CD4-positive, alpha-beta T cell (primary cell): Measurements from ENCODE around the gene ROBO2. TPM values are rescaled to one million over a fixed set of nuclear protein-coding genes. Genes with fewer than 3 reads are reported as not detected.

Source experiments
- ATAC-seq: fragments of 200-7000 bp; cut with Tn5 transposase; one replicate; pipeline ENCODE4 v1.10.0; 2022; ENCODE audit warnings: mild to moderate bottlenecking; ENCODE audit not compliant: poor library complexity
- CTCF ChIA-PET: fragments of 350-600 bp; sonication (Branson Sonifier 250); formaldehyde crosslinking; loops from one replicate; lab custom pipeline; 2021; ENCODE audit warnings: antibody characterized with exemption, inconsistent platforms; lab: Charles Lee
- POLR2A ChIA-PET: fragments of 350-600 bp; sonication (Branson Sonifier 250); formaldehyde crosslinking; loops from one replicate; lab custom pipeline; 2021; ENCODE audit warnings: antibody characterized with exemption, inconsistent platforms; lab: Charles Lee
- DNase-seq, 14 experiments: peaks; one replicate each; pipeline ENCODE4 v3.0.0-alpha.2; 2013 to 2020; ENCODE audit warnings: mixed read lengths in 2 of 14
- H3K27ac ChIP-seq, 2 donors: one replicate each; pipeline versions ENCODE4 v1.5.1 to v1.7.0; 2013; ENCODE audit warnings: low read length in 2 of 2, low read depth in 1 of 2, mild to moderate bottlenecking in 1 of 2
- H3K27me3 ChIP-seq, 2 experiments: 1 replicate in 1 of 2; 2 replicates in 1 of 2; pipeline versions ENCODE4 v1.6.1 to v1.7.0; 2013; ENCODE audit warnings: low read length in 2 of 2, control low read depth in 1 of 2, mild to moderate bottlenecking in 1 of 2, moderate library complexity in 1 of 2; ENCODE audit not compliant: insufficient read depth in 2 of 2, control insufficient read depth in 1 of 2
- H3K36me3 ChIP-seq: one replicate; pipeline ENCODE4 v1.6.1; 2013; ENCODE audit warnings: low read length, control low read depth; ENCODE audit not compliant: insufficient read depth
- H3K4me1 ChIP-seq: one replicate; pipeline ENCODE4 v1.6.1; 2013; ENCODE audit warnings: low read length, control low read depth; ENCODE audit not compliant: insufficient read depth
- H3K4me3 ChIP-seq: one replicate; pipeline ENCODE4 v1.5.1; 2013; ENCODE audit warnings: mild to moderate bottlenecking, low read length, moderate library complexity
- H3K9me3 ChIP-seq, 2 experiments: 1 replicate in 1 of 2; 2 replicates in 1 of 2; pipeline versions ENCODE4 v1.6.1 to v1.7.0; 2013; ENCODE audit warnings: low read length in 2 of 2, mild to moderate bottlenecking in 2 of 2, control low read depth in 1 of 2, moderate library complexity in 1 of 2; ENCODE audit not compliant: control insufficient read depth in 1 of 2, insufficient read depth in 1 of 2
- H3K27ac Mint-ChIP-seq: one replicate; pipeline ENCODE4 v1.8.0; 2020; ENCODE audit warnings: mixed read lengths
- H3K27me3 Mint-ChIP-seq: one replicate; pipeline ENCODE4 v1.8.0; 2021; ENCODE audit warnings: mixed read lengths
- H3K36me3 Mint-ChIP-seq: one replicate; pipeline ENCODE4 v1.8.0; 2021; ENCODE audit warnings: low read depth, mixed read lengths
- H3K4me1 Mint-ChIP-seq: one replicate; pipeline ENCODE4 v1.8.0; 2021; ENCODE audit warnings: low read depth, mixed read lengths
- H3K4me3 Mint-ChIP-seq: one replicate; pipeline ENCODE4 v1.8.0; 2020; ENCODE audit warnings: mild to moderate bottlenecking, mixed read lengths
- H3K9me3 Mint-ChIP-seq: one replicate; pipeline ENCODE4 v1.8.0; 2020; ENCODE audit warnings: mixed read lengths
- intact Hi-C, 2 experiments: fragments of 100-400 bp; cut with DNase I in 1 of 2; cut with micrococcal nuclease in 1 of 2; formaldehyde crosslinking; loops; one replicate each; pipeline versions ENCODE4 v1.15.1 to v1.9.0; 2023 to 2025; cut with DNase I, micrococcal nuclease
- total RNA-seq, 174 experiments: library from RNA in 2 of 174; stranded (reverse) in 2 of 174; gene quantifications; one replicate each; pipeline ENCODE4 v1.2.3 and lab custom pipeline; 2021 to 2026
- TF ChIP-seq, protein P1 (sequence below): fragments of 200-600 bp; IDR thresholded peaks from one replicate; pipeline ENCODE4 v1.8.0; 2022; ENCODE audit warnings: antibody characterized with exemption, mild to moderate bottlenecking

ROBO2 gene
- total RNA-seq, 2 experiments from 2014 or later: not detected

DNA sequence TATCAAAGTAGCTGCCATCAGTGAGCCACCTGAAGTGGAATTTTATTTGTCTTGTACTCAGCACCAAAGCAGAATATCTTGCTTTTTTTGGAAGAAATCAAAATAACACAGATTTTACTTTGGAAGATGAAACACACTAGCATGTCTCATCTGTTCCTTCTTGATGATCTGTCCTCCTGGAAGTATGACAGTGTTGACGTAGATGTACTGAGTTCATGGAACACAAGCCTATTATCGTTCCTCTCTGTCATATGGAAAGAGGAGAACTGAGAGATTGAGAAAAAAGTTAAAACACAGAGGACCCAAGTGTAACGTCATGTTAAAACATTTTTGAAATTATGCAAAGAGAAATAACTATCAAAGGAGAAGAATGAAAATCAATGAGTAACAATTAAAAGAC lies 340.2 kb downstream of the ROBO2 start:
- Mint-ChIP-seq H3K9me3 (peaks cover 5% of the 10 kb centered on the region), H3K4me1 (no peaks in the 10 kb centered on the region), H3K27me3 (no peaks in the 10 kb centered on the region), H3K27ac (no peak overlapping the region), H3K4me3 (no peak overlapping the region), H3K36me3 (no peaks in the 10 kb centered on the region)
- H3K27me3 ChIP-seq: no peaks in the 10 kb centered on the region
- no peak for ATAC-seq
- intact Hi-C loops: no loop called here
- no peak for DNase-seq
- TF ChIP-seq, protein P1, sequence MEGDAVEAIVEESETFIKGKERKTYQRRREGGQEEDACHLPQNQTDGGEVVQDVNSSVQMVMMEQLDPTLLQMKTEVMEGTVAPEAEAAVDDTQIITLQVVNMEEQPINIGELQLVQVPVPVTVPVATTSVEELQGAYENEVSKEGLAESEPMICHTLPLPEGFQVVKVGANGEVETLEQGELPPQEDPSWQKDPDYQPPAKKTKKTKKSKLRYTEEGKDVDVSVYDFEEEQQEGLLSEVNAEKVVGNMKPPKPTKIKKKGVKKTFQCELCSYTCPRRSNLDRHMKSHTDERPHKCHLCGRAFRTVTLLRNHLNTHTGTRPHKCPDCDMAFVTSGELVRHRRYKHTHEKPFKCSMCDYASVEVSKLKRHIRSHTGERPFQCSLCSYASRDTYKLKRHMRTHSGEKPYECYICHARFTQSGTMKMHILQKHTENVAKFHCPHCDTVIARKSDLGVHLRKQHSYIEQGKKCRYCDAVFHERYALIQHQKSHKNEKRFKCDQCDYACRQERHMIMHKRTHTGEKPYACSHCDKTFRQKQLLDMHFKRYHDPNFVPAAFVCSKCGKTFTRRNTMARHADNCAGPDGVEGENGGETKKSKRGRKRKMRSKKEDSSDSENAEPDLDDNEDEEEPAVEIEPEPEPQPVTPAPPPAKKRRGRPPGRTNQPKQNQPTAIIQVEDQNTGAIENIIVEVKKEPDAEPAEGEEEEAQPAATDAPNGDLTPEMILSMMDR: no peak
- ChIA-PET POLR2A (no interaction called here), CTCF (no interaction called here)
- no peaks in the 10 kb centered on the region for H3K4me1 ChIP-seq
- no peak overlapping the region for H3K27ac ChIP-seq
- H3K9me3 ChIP-seq: peaks cover 0 to 8% of the 10 kb centered on the region in 2 experiments
- no peak overlapping the region for H3K4me3 ChIP-seq
- no peaks in the 10 kb centered on the region for H3K36me3 ChIP-seq

DNA sequence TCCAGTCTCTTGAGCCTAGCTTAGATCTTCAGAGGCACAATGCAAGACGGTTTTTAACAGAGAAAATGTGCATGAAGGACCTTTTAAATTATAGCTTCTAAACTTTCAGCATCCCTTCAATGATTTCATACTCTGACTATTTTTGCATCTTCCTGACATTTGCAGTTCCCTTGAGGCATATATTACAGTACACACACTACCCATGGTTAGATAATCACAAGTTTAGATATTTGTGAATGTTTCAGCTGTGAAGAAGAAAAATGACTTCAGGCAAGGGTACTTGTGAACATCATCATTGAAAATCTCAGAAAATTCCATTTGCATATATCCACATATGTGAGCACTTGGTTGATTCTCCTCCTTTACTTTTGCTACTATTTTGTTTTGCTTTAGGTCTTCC lies 341.5 kb downstream of the ROBO2 start:
- H3K4me3 ChIP-seq: no peak overlapping the region
- peaks cover 2% of the 10 kb centered on the region for H3K9me3 Mint-ChIP-seq

DNA sequence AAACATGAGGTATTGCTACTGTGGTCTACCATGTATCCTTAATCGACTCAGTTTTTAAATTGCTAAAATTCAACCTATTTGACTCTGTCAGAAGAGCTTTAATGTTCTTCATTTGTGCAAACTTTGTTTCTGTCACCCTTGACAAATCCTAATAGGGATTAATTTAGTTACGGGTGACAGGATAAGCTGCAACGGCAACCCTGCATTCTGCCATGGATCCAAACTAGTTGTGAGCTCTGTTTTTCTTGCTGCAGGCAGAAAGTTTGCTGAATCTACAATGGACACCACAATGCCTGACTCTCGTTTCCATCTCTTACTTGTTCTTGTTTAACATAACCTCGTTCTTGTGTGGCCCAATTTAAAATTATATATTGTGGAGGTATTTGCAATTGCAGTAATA lies 352.3 kb downstream of the ROBO2 start:
- Mint-ChIP-seq H3K36me3 (no peaks in the 10 kb centered on the region), H3K27ac (no peak overlapping the region), H3K9me3 (no peaks in the 10 kb centered on the region), H3K4me1 (no peaks in the 10 kb centered on the region), H3K4me3 (no peak overlapping the region), H3K27me3 (no peaks in the 10 kb centered on the region)
- Histone ChIP-seq H3K27me3 (no peaks in the 10 kb centered on the region), H3K4me1 (no peaks in the 10 kb centered on the region), H3K36me3 (no peaks in the 10 kb centered on the region), H3K4me3 (no peak overlapping the region), H3K27ac (no peak overlapping the region), H3K9me3 (no peaks in the 10 kb centered on the region)
- ATAC-seq (no peak), DNase-seq (no peak)
- ChIA-PET POLR2A (no interaction called here), CTCF (no interaction called here)
- TF ChIP-seq, protein P1: no peak
- intact Hi-C loops: no loop called here

More for the DNA sequence above, 341.5 kb downstream of the ROBO2 start:
- CTCF ChIA-PET: no interaction called here
- Mint-ChIP-seq H3K27ac (no peak overlapping the region), H3K4me1 (no peaks in the 10 kb centered on the region), H3K27me3 (no peaks in the 10 kb centered on the region), H3K4me3 (no peak overlapping the region), H3K36me3 (no peaks in the 10 kb centered on the region)
- H3K27ac ChIP-seq: no peak overlapping the region
- H3K27me3 ChIP-seq: no peaks in the 10 kb centered on the region
- intact Hi-C loops: no loop called here
- ATAC-seq (no peak), DNase-seq (no peak)
- no peaks in the 10 kb centered on the region for H3K4me1 ChIP-seq
- H3K36me3 ChIP-seq: no peaks in the 10 kb centered on the region
- TF ChIP-seq, protein P1: no peak
- POLR2A ChIA-PET: no interaction called here
- peaks cover 0 to 9% of the 10 kb centered on the region in 2 experiments for H3K9me3 ChIP-seq
